ENCODE data around the gene SPATA31A6.
"Not testable (repeated sequence)": the region's sequence is repeated elsewhere in the genome, so short reads cannot be mapped to it uniquely, and the experiment has no call there.

SPATA31A6 gene

DNA sequence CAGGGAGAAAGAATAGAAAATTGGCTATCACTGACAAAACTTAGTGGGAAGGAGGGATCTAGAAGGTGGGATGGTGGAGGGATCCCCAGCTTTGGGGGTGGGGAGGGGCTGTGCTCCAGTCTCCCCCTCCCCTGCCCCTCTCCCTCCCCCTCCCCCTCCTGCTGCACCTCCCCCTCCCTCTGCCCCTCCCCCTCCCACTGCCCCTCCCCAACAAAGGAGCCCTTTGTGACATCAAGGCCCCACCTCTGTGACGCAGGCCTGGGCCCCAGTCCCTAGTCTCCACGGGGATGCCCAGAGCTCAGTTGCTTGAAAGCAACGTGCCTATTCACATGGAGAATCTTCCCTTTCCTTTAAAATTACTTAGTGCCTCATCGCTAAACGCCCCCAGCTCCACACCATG, at the start of gene SPATA31A6:
Gene SPATA31A6 (plus strand): TSS at position 301 of the 400 bp plus-strand sequence. CDS start 29 bp downstream, at position 330.
- DNase-seq (ENCODE audit: low read depth): not testable (repeated sequence)

DNA sequence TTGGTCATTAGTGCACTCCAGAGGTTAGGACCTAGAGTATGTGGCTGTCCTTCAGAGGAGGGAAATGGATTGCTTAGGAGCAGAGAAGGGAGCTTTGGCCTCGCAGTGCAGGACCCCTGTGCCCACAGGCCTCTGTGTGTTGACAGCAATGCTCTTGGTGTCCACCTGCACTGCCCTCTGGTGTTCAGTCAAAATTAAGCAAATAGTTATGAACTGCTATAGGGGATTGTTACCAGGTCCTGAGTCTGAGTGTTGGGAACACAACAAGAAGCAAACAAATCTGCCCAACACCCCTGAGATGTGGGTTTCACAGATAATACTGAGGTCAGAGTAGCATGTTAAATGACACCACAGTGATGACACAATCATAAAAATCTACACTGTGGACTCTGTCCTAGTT, 23.2 kb upstream of the SPATA31A6 start:
- not testable (repeated sequence) for DNase-seq (ENCODE audit: low read depth)

DNA sequence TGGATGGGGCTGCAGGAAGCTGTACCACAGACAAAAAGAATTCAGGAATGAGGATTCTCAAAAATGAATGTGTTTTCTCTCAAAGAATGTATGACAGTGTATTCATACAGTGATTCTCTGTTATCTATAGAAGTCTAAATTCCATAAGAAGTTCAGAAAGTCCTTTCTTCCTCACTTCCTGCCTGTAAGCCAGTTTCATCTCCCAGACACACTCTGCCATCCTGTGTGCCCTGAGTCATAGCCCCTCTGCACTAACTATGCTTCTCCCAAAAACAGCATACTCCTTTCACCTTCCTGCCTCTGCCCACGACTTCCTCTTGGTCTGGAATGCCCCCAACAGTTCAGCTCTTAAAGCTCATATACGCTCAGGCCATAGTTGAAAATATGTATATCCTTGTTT, 36.4 kb downstream of the SPATA31A6 start:
- DNase-seq (ENCODE audit: low read depth): not testable (repeated sequence)

DNA sequence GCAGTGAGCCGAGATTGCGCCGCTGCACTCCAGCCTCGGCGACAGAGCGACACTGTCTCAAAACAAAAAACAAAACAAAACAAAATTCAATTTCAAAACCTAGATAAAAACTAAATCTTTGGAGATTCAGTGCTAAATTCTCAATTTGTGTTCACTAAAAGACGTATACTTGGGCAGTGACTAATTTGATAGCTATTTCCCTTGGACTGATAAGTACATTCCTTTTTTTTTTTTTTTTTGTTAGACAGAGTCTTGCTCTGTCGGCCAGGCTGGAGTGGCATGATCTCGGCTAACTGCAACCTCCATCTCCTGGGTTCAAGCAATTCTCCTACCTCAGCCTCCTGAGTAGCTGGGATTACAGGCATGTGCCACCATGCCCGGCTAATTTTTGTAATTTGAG, 39.8 kb downstream of the SPATA31A6 start:
- not testable (repeated sequence) for DNase-seq (ENCODE audit: low read depth)

DNA sequence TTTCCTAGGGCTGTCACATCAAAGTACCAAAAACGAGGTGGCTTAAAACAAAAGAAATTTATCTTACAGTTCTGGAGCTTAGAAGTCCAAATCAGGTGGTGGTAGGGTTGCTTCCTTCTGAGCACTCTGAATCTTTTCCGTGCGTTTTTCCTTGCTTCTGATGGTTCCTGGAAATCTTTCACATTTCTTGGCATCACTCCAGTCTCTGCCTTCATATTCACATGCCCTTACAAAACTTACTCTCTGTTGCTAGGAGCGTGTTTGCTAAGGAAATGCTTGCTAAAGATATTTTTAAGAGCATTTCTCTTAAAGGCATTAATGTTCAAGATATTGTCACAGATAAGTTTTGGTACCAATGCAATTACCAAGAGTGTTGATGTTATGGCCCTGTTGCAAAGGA, 49.6 kb downstream of the SPATA31A6 start:
- not testable (repeated sequence) for DNase-seq (ENCODE audit: low read depth)

DNA sequence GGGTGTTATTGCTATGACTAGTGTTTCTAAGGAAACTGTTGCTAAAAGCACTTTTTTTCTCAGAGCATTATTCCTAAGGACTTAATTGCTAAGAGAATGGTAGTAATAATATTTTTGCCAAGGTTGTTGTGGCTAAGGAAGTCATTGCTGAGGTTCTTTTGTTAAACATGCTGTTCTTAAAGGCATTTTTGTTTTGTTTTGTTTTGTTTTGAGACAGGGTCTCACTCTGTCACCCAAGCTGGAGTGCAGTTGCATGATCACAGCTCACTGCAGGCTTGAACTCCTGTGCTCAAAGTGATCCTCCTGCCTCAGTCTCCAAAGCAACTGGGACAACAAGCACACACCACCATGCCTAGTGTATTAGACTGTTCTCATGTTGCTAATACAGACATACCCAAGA, 51.2 kb downstream of the SPATA31A6 start:
- DNase-seq (ENCODE audit: low read depth): not testable (repeated sequence)

DNA sequence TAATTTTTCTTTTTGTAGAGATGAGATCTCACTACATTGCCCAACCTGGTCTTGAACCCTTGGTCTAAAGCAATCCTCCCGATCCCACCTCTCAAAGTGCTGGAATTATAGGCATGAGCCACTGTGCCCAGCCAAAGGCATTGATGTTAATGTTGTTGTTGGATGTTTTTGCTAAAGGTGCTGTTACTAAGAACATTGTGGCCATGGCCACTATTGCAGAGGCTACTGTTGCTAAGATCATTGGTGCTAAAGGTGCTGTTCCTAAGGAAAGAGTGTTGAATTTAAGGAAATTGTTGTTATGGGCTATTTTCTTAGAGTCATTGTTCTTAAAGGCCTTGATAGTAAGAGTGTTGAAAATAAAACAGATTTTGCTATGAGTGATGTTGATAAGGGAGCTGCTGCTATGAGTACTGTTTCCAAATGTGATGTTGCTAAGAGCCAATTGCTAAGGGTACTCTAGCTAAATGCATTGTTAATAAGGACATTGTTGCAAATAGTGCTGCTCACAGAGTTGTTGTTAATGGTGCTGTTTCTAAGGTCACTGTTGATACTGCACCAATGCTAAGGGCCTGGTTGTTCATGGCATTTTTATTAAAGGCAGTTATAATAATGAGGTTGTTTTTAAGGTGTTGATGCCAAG, 52.0 kb downstream of the SPATA31A6 start:
- DNase-seq (ENCODE audit: low read depth): not testable (repeated sequence)

DNA sequence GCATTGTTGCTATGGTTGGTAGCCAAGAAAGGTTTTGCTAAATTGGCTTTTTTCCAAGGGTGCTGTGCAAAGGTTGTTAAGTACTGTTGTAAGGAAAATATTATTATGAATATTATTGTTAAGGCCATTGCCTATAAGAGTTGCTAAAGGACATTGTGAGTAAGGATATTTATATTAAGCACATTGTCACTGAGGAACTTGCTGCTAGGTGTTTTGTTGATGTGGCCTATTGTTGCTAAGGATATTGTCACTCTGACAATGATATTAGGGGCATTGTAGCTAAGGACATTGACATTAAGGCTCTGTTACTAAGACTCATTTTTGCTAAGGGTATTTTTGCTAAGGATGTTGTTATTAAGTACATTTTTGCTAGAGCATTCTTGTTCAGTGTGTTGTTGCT, 52.6 kb downstream of the SPATA31A6 start:
- DNase-seq (ENCODE audit: low read depth): not testable (repeated sequence)

DNA sequence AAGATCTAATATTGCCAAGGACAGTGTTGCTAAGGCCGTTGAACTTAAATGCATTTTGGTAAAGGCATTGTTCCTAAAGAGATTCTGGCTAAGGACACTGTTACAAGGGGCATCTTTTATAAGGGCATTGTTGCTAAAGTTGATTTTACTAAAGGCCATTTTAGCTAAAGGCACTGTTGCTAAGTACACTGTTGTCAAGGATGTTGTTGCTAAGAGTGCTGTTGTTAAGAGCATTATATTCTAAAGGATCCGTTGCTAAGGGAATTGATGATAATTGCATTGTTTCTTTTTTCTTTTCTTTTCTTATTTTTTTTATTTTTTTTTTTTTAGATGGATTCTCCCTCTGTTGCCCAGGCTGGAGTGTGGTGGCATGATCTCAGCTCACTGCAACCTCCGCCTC, 53.9 kb downstream of the SPATA31A6 start:
- not testable (repeated sequence) for DNase-seq (ENCODE audit: low read depth)

DNA sequence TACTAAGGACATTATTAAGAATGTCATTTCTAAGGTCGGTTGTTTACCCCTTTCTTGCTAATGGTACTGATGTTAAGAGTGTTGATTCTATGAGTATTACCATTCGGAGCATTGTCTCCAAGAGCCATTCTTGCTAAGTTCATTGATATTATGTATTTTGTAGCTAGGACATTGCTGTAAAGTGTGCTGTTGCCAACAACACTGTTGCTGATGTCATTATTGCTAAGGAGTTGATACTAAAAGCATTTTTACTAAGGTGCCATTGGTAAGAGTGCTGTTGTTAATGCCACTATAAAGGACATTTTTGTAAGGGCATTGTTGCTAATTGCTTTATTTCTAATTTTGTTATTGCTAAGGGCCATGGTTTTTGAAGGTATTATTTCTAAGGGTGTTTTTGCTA, 55.4 kb downstream of the SPATA31A6 start:
- DNase-seq (ENCODE audit: low read depth): not testable (repeated sequence)

Data from fibroblast of the conjunctiva (primary cell).